Breast epithelium (tissue), 4 donors: ENCODE results near the gene MNT. TPM values are rescaled to one million over a fixed set of nuclear protein-coding genes. Genes with fewer than 3 reads are reported as not detected.
"Not testable (repeated sequence)": the region's sequence is repeated elsewhere in the genome, so short reads cannot be mapped to it uniquely, and the experiment has no call there.

Experiments used
- DNase-seq, 2 donors: peaks; one replicate each; pipeline ENCODE4 v3.0.0-alpha.2; 2019; ENCODE audit warnings: low spot score in 2 of 2
- H3K27ac ChIP-seq, 2 donors: fragments of 200-600 bp; sonication (generic) in 1 of 2; one replicate each; pipeline ENCODE4 v1.5.1; 2016 to 2019; ENCODE audit warnings: mild to moderate bottlenecking in 1 of 2
- H3K27me3 ChIP-seq, 2 donors: fragments of 200-600 bp; sonication (generic) in 1 of 2; one replicate each; pipeline versions ENCODE4 v1.5.1 to v1.6.0; 2017 to 2019; ENCODE audit warnings: control low read depth in 1 of 2, mild to moderate bottlenecking in 1 of 2
- H3K36me3 ChIP-seq: fragments of 200-600 bp; one replicate; pipeline ENCODE4 v1.5.1; 2019
- H3K4me1 ChIP-seq, 2 donors: fragments of 200-600 bp; sonication (generic); one replicate each; pipeline ENCODE4 v1.5.1; 2016 to 2019; ENCODE audit warnings: control low read depth in 1 of 2
- H3K4me3 ChIP-seq, 3 donors: fragments of 200-600 bp; sonication (generic); 1 replicate in 2 of 3; 2 replicates in 1 of 3; pipeline ENCODE4 v1.5.1; 2016 to 2019; ENCODE audit warnings: mild to moderate bottlenecking in 3 of 3, moderate library complexity in 2 of 3
- H3K9me3 ChIP-seq, 2 donors: fragments of 200-600 bp; sonication (generic) in 1 of 2; one replicate each; pipeline ENCODE4 v1.5.1; 2016 to 2019; ENCODE audit warnings: control low read depth in 1 of 2
- POLR2A ChIP-seq: fragments of 450-650 bp; IDR thresholded peaks from one replicate; pipeline ENCODE4 v1.6.1; 2016; ENCODE audit warnings: antibody characterized with exemption, mild to moderate bottlenecking, moderate library complexity
- POLR2AphosphoS5 ChIP-seq, 3 donors: sonication (generic); formaldehyde crosslinking; IDR thresholded peaks; one replicate each; pipeline ENCODE4 v1.6.1; 2017; ENCODE audit warnings: antibody characterized with exemption in 3 of 3
- intact Hi-C: fragments of 100-400 bp; cut with DNase I; formaldehyde crosslinking; loops from one replicate; pipeline ENCODE4 v1.15.1; 2023; ENCODE audit warnings: low total_unique reads
- total RNA-seq, 3 donors: library from RNA; depleted of rRNA; stranded (reverse); fragments of >200 nt; gene quantifications; one replicate each; pipeline ENCODE4 v1.1.0, GENCODE V29; 2016
- TF ChIP-seq, protein P1 (sequence below), 3 donors: fragments of 450-650 bp; IDR thresholded peaks; one replicate each; pipeline ENCODE4 v1.5.1; 2016 to 2017; ENCODE audit warnings: antibody characterized with exemption in 3 of 3, mild to moderate bottlenecking in 3 of 3, moderate library complexity in 3 of 3

MNT gene, protein sequence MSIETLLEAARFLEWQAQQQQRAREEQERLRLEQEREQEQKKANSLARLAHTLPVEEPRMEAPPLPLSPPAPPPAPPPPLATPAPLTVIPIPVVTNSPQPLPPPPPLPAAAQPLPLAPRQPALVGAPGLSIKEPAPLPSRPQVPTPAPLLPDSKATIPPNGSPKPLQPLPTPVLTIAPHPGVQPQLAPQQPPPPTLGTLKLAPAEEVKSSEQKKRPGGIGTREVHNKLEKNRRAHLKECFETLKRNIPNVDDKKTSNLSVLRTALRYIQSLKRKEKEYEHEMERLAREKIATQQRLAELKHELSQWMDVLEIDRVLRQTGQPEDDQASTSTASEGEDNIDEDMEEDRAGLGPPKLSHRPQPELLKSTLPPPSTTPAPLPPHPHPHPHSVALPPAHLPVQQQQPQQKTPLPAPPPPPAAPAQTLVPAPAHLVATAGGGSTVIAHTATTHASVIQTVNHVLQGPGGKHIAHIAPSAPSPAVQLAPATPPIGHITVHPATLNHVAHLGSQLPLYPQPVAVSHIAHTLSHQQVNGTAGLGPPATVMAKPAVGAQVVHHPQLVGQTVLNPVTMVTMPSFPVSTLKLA
- total RNA-seq: 10 to 100 TPM in 1 of 3 donors, 1 to 10 TPM in 2; 7.7 to 10.2 (median 8.8) TPM

DNA sequence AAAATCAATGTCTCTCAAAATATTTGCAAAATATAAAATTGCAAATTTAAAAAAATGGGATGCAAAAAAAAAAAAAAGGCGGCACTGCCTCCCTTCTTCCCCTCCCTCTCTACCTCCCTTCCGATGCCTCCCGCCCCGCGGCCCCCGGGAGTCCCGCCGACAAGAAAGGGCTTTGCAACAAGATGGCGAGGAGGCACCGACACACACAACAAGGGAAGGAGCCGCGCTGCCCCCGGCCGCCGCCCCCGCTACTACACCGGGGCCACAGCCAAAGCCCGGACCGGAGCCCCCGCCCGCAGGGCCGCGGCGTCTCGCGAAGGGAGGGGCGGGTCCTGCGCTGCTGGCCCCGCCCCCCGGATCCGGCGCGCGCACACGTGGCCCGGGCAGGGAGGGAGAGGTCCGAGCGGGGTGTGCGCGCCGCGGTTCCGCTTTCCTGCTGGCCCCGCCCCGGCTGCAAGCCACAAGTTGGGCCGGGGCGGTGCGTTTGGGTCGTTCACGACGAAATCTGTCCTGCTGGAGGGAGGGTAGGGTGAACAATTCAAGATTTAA lies at the start of gene MNT:
TSS of gene MNT (minus strand) at position 184 of the 549 bp plus-strand sequence. CDS start 348 bp downstream, outside the sequence.
- DNase-seq: peak; percentile 94 to 95
- intact Hi-C loops: no loop called here
- Histone ChIP-seq H3K9me3 (no peaks in the 10 kb centered on the region), H3K27me3 (no peaks in the 10 kb centered on the region), H3K36me3 (no peaks in the 10 kb centered on the region), H3K4me1 (peaks cover 13 to 32% of the 10 kb centered on the region in 2 donors), H3K27ac (peak within 1 kb of the TSS; percentile 99), H3K4me3 (peak within 1 kb of the TSS; percentile 99)
- TF ChIP-seq, protein P1, sequence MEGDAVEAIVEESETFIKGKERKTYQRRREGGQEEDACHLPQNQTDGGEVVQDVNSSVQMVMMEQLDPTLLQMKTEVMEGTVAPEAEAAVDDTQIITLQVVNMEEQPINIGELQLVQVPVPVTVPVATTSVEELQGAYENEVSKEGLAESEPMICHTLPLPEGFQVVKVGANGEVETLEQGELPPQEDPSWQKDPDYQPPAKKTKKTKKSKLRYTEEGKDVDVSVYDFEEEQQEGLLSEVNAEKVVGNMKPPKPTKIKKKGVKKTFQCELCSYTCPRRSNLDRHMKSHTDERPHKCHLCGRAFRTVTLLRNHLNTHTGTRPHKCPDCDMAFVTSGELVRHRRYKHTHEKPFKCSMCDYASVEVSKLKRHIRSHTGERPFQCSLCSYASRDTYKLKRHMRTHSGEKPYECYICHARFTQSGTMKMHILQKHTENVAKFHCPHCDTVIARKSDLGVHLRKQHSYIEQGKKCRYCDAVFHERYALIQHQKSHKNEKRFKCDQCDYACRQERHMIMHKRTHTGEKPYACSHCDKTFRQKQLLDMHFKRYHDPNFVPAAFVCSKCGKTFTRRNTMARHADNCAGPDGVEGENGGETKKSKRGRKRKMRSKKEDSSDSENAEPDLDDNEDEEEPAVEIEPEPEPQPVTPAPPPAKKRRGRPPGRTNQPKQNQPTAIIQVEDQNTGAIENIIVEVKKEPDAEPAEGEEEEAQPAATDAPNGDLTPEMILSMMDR (IDR thresholded peaks at IDR 0.05): no peak
- TF ChIP-seq POLR2A (no peak), POLR2AphosphoS5 (IDR thresholded peaks at IDR 0.05) (peak in 2 of 3 donors; percentile 19 to 78)

DNA sequence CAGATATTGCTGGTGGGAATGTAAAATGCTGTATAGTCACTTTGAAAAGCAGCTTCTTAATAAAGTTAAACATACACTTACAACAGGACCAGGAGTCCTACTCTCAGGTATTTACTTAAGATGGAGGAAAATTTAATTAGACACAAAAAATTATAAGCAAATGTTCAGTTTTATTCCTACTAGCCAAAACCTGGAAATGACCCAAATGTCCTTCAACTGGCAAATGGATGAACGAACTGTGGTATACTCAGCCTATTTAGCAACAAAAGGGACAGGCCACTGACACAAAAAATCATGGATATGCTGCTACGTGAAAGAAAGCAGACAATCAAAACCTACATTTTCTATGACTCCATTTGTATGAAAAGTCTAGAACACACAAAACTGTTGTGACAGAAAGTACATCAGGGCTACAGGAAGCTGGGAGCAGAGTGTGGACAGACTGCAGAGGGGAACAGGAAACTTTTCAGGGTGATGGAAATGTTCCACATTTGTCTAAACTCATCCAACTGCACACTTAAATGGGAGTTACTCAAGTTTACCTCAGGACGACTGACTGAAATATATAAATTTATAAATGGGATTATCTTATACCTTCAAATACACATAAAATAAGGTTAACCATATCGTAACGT lies 49.3 kb upstream of the MNT start:
- TF ChIP-seq POLR2AphosphoS5 (IDR thresholded peaks at IDR 0.05) (no peak), POLR2A (no peak)
- TF ChIP-seq, protein P1 (IDR thresholded peaks at IDR 0.05): no peak
- intact Hi-C loops: no loop called here
- H3K9me3 ChIP-seq: peaks cover 0 to 4% of the 10 kb centered on the region in 2 donors
- H3K36me3 ChIP-seq: no peaks in the 10 kb centered on the region
- H3K4me1 ChIP-seq: no peaks in the 10 kb centered on the region
- H3K4me3 ChIP-seq: no peak overlapping the region
- no peak for DNase-seq
- no peaks in the 10 kb centered on the region for H3K27me3 ChIP-seq
- no peak overlapping the region for H3K27ac ChIP-seq

DNA sequence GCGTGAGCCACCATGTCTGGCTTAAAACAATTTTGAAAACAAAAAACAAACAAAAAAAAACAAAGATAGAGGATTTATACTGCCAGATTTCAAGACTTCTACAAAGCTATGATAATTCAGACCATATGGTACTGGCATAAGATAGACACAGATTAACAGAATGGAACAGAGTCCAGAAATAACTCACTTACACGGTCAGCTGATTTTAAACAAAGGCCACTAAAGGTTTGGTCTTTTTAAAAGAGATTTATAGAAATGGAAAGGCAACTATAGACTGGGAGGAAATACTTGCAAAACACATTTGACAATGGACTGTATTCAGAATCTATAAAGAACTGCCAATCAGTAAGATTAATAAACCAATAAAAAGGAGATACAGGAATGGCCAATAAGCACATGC lies 48.6 kb upstream of the MNT start:
- no peak overlapping the region for H3K4me3 ChIP-seq
- no peak for DNase-seq
- H3K27ac ChIP-seq: no peak overlapping the region
- H3K27me3 ChIP-seq: no peaks in the 10 kb centered on the region
- TF ChIP-seq POLR2A (no peak), POLR2AphosphoS5 (IDR thresholded peaks at IDR 0.05) (no peak)
- TF ChIP-seq, protein P1 (IDR thresholded peaks at IDR 0.05): no peak
- no peaks in the 10 kb centered on the region for H3K4me1 ChIP-seq
- peaks cover 0 to 4% of the 10 kb centered on the region in 2 donors for H3K9me3 ChIP-seq
- intact Hi-C loops: no loop called here
- no peaks in the 10 kb centered on the region for H3K36me3 ChIP-seq

DNA sequence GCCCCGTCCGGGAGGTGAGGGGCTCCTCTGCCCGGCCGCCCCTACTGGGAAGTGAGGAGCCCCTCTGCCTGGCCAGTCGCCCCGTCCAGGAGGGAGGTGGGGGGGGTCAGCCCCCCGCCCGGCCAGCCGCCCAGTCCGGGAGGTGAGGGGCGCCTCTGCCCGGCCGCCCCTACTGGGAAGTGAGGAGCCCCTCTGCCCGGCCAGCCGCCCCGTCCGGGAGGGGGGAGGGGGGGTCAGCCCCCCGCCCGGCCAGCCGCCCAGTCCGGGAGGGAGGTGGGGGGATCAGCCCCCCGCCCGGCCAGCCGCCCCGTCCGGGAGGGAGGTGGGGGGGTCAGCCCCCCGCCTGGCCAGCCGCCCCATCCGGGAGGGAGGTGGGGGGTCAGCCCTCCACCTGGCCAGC lies 46.6 kb upstream of the MNT start:
- H3K4me1 ChIP-seq, DNase-seq, H3K36me3 ChIP-seq, H3K27me3 ChIP-seq, intact Hi-C loops, H3K4me3 ChIP-seq, H3K27ac ChIP-seq, H3K9me3 ChIP-seq: not testable (repeated sequence)

DNA sequence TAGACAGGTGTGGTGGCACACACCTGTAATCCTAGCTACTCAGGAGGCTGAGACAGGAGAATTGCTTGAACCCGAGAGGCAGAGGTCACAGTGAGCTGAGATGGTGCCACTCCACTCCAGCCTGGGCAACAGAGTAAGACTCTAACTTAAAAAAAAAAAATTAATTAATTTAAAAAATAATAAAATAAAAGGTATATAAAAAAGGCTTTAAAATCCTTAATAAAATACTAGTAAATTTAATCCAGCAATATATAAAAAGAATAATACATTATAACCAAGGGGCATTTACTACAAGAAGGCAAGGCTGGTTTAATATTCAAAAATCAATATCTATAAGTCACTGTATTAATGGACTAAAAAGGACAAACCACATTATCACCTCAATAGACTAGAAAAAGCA lies 44.8 kb upstream of the MNT start:
- DNase-seq: no peak
- no peak overlapping the region for H3K27ac ChIP-seq
- no peak overlapping the region for H3K4me3 ChIP-seq
- intact Hi-C loops: no loop called here
- peaks cover 0 to 4% of the 10 kb centered on the region in 2 donors for H3K9me3 ChIP-seq
- TF ChIP-seq POLR2A (no peak), POLR2AphosphoS5 (IDR thresholded peaks at IDR 0.05) (no peak)
- TF ChIP-seq, protein P1 (IDR thresholded peaks at IDR 0.05): no peak
- no peaks in the 10 kb centered on the region for H3K4me1 ChIP-seq
- H3K27me3 ChIP-seq: no peaks in the 10 kb centered on the region
- H3K36me3 ChIP-seq: no peaks in the 10 kb centered on the region
